ENCODE data around the gene ANKRD45. TPM values are rescaled to one million over a fixed set of nuclear protein-coding genes. Genes with fewer than 3 reads are reported as not detected.
A peak's percentile ranks its signal among the peaks of the same experiment; 100 is the strongest.
"Not testable (repeated sequence)": the region's sequence is repeated elsewhere in the genome, so short reads cannot be mapped to it uniquely, and the experiment has no call there.

Gene ANKRD45
- polyA plus RNA-seq, 1 of the 3 experiments (the other 2 are of a cell fraction) = 1.8 TPM

GRCh38 chr1:173563846-173564245 is 105.8 kb downstream of the ANKRD45 start:
- WGBS (ENCODE audit: low lambda C conversion rate) = 36% methylated on average over 1 of the region's 1 CpG
- H3K4me3 ChIP-seq (ENCODE audit: low read depth in 2 of 2, low read length in 1 of 2); CTCF ChIA-PET; H3K9ac ChIP-seq; H3F3A ChIP-seq (replicated peaks; ENCODE audit: insufficient read depth); H3K79me2 ChIP-seq (ENCODE audit: insufficient read depth); H3K36me3 ChIP-seq (replicated peaks in 1 of 2; ENCODE audit: control insufficient read depth in 1 of 2, insufficient read depth in 2 of 2, low read length in 1 of 2); POLR2A ChIA-PET; DNase-seq; H2AFZ ChIP-seq (ENCODE audit: low read depth); H3K4me1 ChIP-seq (ENCODE audit: control insufficient read depth in 1 of 2, insufficient read depth in 2 of 2, low read depth in 1 of 2, low read length in 1 of 2); H3K27ac ChIP-seq (ENCODE audit: low read depth in 2 of 2, low read length in 1 of 2); H4K20me1 ChIP-seq (ENCODE audit: insufficient read depth); H3K4me2 ChIP-seq; H3K9me2 ChIP-seq; H3K9me3 ChIP-seq; H3K27me3 ChIP-seq (ENCODE audit: insufficient read depth): not testable (repeated sequence)

GRCh38 chr1:173562813-173563212 is 106.8 kb downstream of the ANKRD45 start:
- H3K9ac ChIP-seq = no peak overlapping the region
- ChIA-PET POLR2A (no interaction called here), CTCF (interaction anchor here (1.1 kb wide), 1 partner anchor 9 kb away, joined by 3 read pairs; no protein-coding TSS in a partner anchor)
- no peaks in the 10 kb centered on the region for H3F3A ChIP-seq (replicated peaks; ENCODE audit: insufficient read depth)
- 35% methylated on average over 6 of the region's 6 CpGs for WGBS (ENCODE audit: low lambda C conversion rate)
- H2AFZ ChIP-seq (ENCODE audit: low read depth) = no peak overlapping the region
- no peaks in the 10 kb centered on the region for H4K20me1 ChIP-seq (ENCODE audit: insufficient read depth)
- no peak for DNase-seq
- H3K9me2 ChIP-seq = no peaks in the 10 kb centered on the region
- no peak overlapping the region for H3K4me2 ChIP-seq
- no peaks in the 10 kb centered on the region for H3K4me1 ChIP-seq (ENCODE audit: control insufficient read depth in 1 of 2, insufficient read depth in 2 of 2, low read depth in 1 of 2, low read length in 1 of 2)
- no peak overlapping the region for H3K4me3 ChIP-seq (ENCODE audit: low read depth in 2 of 2, low read length in 1 of 2)
- H3K36me3 ChIP-seq (replicated peaks in 1 of 2; ENCODE audit: control insufficient read depth in 1 of 2, insufficient read depth in 2 of 2, low read length in 1 of 2) = no peaks in the 10 kb centered on the region
- H3K9me3 ChIP-seq = peaks cover 7% of the 10 kb centered on the region; the same call in 1 of the 2 replicates
- H3K27me3 ChIP-seq (ENCODE audit: insufficient read depth) = no peaks in the 10 kb centered on the region
- H3K27ac ChIP-seq (ENCODE audit: low read depth in 2 of 2, low read length in 1 of 2) = no peak overlapping the region
- no peaks in the 10 kb centered on the region for H3K79me2 ChIP-seq (ENCODE audit: insufficient read depth)
- peak; percentile 13; the same call in 1 of the 2 replicates for TF ChIP-seq CTCF (IDR thresholded peaks at IDR 0.05)
- no peak for TF ChIP-seq POLR2AphosphoS5 (IDR thresholded peaks at IDR 0.05; ENCODE audit: low read depth, low read length)

- H3K4me2 ChIP-seq = no peak overlapping the region
- no peak overlapping the region for H2AFZ ChIP-seq (ENCODE audit: low read depth)
- H3K4me1 ChIP-seq (ENCODE audit: control insufficient read depth in 1 of 2, insufficient read depth in 2 of 2, low read depth in 1 of 2, low read length in 1 of 2) = no peaks in the 10 kb centered on the region
- no peak overlapping the region for H3K27ac ChIP-seq (ENCODE audit: low read depth in 2 of 2, low read length in 1 of 2)
- H3K36me3 ChIP-seq (replicated peaks in 1 of 2; ENCODE audit: control insufficient read depth in 1 of 2, insufficient read depth in 2 of 2, low read length in 1 of 2) = no peaks in the 10 kb centered on the region
- no peaks in the 10 kb centered on the region for H3K9me3 ChIP-seq
- no peaks in the 10 kb centered on the region for H4K20me1 ChIP-seq (ENCODE audit: insufficient read depth)
- no peak overlapping the region for H3K9ac ChIP-seq
- no peaks in the 10 kb centered on the region for H3K27me3 ChIP-seq (ENCODE audit: insufficient read depth)
- H3K79me2 ChIP-seq (ENCODE audit: insufficient read depth) = no peaks in the 10 kb centered on the region
- no peaks in the 10 kb centered on the region for H3F3A ChIP-seq (replicated peaks; ENCODE audit: insufficient read depth)
- ChIA-PET POLR2A (no interaction called here), CTCF (no interaction called here)
- H3K4me3 ChIP-seq (ENCODE audit: low read depth in 2 of 2, low read length in 1 of 2) = no peak overlapping the region
- no peak for DNase-seq
- no peaks in the 10 kb centered on the region for H3K9me2 ChIP-seq
- WGBS (ENCODE audit: low lambda C conversion rate) = 64% methylated on average over 1 of the region's 1 CpG
- TF ChIP-seq TAF1 (IDR thresholded peaks at IDR 0.05; ENCODE audit: borderline replicate concordance, low read depth, low read length) = no peak
- no peak for TF ChIP-seq PBX3 (IDR thresholded peaks at IDR 0.05)
- no peak for TF ChIP-seq POLR2AphosphoS5 (IDR thresholded peaks at IDR 0.05; ENCODE audit: low read depth, low read length)
- no peak for TF ChIP-seq TEAD4 (IDR thresholded peaks at IDR 0.05; ENCODE audit: borderline replicate concordance, insufficient read depth)
- TF ChIP-seq FOXJ3 (CRISPR knock-in tag; IDR thresholded peaks at IDR 0.05) = no peak
- no peak for TF ChIP-seq REST (IDR thresholded peaks at IDR 0.05; ENCODE audit: low read depth, low read length)
- no peak for TF ChIP-seq RAD21 (IDR thresholded peaks at IDR 0.05; ENCODE audit: low read length)
- TF ChIP-seq GATA2 (CRISPR knock-in tag; IDR thresholded peaks at IDR 0.05) = no peak
- TF ChIP-seq NRF1 (IDR thresholded peaks at IDR 0.05; ENCODE audit: low read depth, low read length) = no peak
- no peak for TF ChIP-seq MXI1 (IDR thresholded peaks at IDR 0.05; ENCODE audit: low read depth, low read length)
- TF ChIP-seq CTCF (IDR thresholded peaks at IDR 0.05) = no peak
Measured at GRCh38 chr1:173561263-173561662, 108.4 kb downstream of the ANKRD45 start.

Data from SK-N-SH (cell line).